ENCODE results near the gene SLC35A1.

The SLC35A1 gene

DNA sequence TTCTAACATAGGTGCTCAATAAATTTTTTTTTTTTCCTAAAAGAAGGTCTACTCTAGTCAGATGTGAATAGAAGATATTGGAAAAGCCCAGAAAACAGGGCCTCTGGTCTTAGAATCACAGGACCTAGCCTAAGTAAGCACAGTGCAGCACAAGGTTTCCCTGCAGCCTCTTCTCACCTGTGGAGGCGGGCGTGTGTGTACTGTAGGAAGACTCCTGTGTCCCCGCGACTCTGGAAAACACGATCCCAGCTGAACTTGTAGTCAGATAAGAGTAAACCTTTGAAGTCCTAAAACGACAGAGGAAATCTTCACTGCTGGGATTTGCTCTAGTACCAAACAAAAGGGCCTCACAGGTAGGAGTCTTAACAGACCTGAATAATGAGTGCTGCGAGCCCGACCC is 45.7 kb downstream of the SLC35A1 start:
- Histone ChIP-seq H3K27ac (ENCODE audit: extremely low read depth, low read depth, low read length) (no peak overlapping the region), H3K9me3 (ENCODE audit: control insufficient read depth, insufficient read depth, low read depth, low read length) (no peaks in the 10 kb centered on the region), H3K4me3 (ENCODE audit: low read depth, low read length) (no peak overlapping the region), H3K36me3 (ENCODE audit: control insufficient read depth in 2 of 2, insufficient read depth in 1 of 2, low read length in 2 of 2) (peaks cover 40 to 83% of the 10 kb centered on the region in 2 experiments), H3K4me1 (ENCODE audit: control insufficient read depth, insufficient read depth, low read length) (no peaks in the 10 kb centered on the region)
- ChIA-PET POLR2A (no interaction called here), CTCF (no interaction called here)
- TF ChIP-seq ZBTB7A (tag by site-specific recombination; IDR thresholded peaks at IDR 0.05; ENCODE audit: low read depth) (no peak), ZNF274 (IDR thresholded peaks at IDR 0.05; ENCODE audit: low read length) (no peak), ZNF274 (tag by site-specific recombination; IDR thresholded peaks at IDR 0.05; ENCODE audit: borderline replicate concordance) (no peak), OSR2 (tag by site-specific recombination; IDR thresholded peaks at IDR 0.05) (no peak), ZNF785 (tag by site-specific recombination; IDR thresholded peaks at IDR 0.05) (no peak), ZNF157 (tag by site-specific recombination; IDR thresholded peaks at IDR 0.05) (no peak)

DNA sequence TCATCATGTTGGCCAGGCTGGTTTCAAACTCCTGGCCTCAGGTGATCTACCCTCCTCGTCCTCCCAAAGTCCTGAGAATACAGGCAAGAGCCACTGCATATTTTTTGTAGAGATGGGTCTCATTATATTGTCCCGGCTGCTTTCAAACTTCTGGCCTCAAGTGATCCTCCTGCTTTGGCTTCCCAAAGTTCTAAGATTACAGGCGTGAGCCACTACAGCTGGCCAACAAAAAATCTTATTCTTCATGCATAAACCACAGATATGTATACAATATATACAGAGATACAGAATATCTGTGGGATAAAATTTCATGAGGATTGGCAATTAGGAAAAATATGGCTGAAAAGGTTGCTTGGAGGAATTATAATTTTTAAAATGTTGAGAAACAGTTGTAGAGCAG is 49.9 kb downstream of the SLC35A1 start:
- ChIA-PET CTCF (interaction anchor here (0.6 kb wide), 1 partner anchor 32 kb away, joined by 6 read pairs; no protein-coding TSS in a partner anchor), POLR2A (interaction anchor here (0.7 kb wide), 1 partner anchor 20 kb away, joined by 4 read pairs; no protein-coding TSS in a partner anchor)
- H3K4me3 ChIP-seq (ENCODE audit: low read depth, low read length) = no peak overlapping the region
- no peaks in the 10 kb centered on the region for H3K4me1 ChIP-seq (ENCODE audit: control insufficient read depth, insufficient read depth, low read length)
- H3K27ac ChIP-seq (ENCODE audit: extremely low read depth, low read depth, low read length) = no peak overlapping the region
- H3K9me3 ChIP-seq (ENCODE audit: control insufficient read depth, insufficient read depth, low read depth, low read length) = no peaks in the 10 kb centered on the region
- TF ChIP-seq, protein P1, sequence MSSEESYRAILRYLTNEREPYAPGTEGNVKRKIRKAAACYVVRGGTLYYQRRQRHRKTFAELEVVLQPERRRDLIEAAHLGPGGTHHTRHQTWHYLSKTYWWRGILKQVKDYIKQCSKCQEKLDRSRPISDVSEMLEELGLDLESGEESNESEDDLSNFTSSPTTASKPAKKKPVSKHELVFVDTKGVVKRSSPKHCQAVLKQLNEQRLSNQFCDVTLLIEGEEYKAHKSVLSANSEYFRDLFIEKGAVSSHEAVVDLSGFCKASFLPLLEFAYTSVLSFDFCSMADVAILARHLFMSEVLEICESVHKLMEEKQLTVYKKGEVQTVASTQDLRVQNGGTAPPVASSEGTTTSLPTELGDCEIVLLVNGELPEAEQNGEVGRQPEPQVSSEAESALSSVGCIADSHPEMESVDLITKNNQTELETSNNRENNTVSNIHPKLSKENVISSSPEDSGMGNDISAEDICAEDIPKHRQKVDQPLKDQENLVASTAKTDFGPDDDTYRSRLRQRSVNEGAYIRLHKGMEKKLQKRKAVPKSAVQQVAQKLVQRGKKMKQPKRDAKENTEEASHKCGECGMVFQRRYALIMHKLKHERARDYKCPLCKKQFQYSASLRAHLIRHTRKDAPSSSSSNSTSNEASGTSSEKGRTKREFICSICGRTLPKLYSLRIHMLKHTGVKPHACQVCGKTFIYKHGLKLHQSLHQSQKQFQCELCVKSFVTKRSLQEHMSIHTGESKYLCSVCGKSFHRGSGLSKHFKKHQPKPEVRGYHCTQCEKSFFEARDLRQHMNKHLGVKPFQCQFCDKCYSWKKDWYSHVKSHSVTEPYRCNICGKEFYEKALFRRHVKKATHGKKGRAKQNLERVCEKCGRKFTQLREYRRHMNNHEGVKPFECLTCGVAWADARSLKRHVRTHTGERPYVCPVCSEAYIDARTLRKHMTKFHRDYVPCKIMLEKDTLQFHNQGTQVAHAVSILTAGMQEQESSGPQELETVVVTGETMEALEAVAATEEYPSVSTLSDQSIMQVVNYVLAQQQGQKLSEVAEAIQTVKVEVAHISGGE (tag by site-specific recombination; conservative IDR thresholded peaks at IDR 0.05; ENCODE audit: low read depth) = no peak
- TF ChIP-seq ZBTB48 (tag by site-specific recombination; IDR thresholded peaks at IDR 0.05) (no peak), ZNF394 (tag by site-specific recombination; IDR thresholded peaks at IDR 0.05; ENCODE audit: borderline replicate concordance) (no peak), ZNF645 (tag by site-specific recombination; IDR thresholded peaks at IDR 0.05) (no peak), GLIS2 (tag by site-specific recombination; IDR thresholded peaks at IDR 0.05) (no peak), ZNF132 (tag by site-specific recombination; IDR thresholded peaks at IDR 0.05; ENCODE audit: borderline replicate concordance) (no peak), ZNF555 (tag by site-specific recombination; conservative IDR thresholded peaks at IDR 0.05) (no peak), ELK4 (IDR thresholded peaks at IDR 0.05; ENCODE audit: borderline replicate concordance, low read depth, low read length) (no peak), ZBTB1 (tag by site-specific recombination; IDR thresholded peaks at IDR 0.05) (no peak), ZNF48 (tag by site-specific recombination; IDR thresholded peaks at IDR 0.05) (no peak), KLF17 (tag by site-specific recombination; IDR thresholded peaks at IDR 0.05) (no peak), ZNF404 (tag by site-specific recombination; IDR thresholded peaks at IDR 0.05) (no peak)
- TF ChIP-seq, protein P2, sequence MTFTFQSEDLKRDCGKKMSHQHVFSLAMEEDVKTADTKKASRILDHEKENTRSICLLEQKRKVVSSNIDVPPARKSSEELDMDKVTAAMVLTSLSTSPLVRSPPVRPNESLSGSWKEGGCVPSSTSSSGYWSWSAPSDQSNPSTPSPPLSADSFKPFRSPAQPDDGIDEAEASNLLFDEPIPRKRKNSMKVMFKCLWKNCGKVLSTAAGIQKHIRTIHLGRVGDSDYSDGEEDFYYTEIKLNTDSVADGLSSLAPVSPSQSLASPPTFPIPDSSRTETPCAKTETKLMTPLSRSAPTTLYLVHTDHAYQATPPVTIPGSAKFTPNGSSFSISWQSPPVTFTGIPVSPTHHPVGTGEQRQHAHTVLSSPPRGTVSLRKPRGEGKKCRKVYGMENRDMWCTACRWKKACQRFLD (tag by site-specific recombination; IDR thresholded peaks at IDR 0.05) = no peak
- TF ChIP-seq, protein P3, sequence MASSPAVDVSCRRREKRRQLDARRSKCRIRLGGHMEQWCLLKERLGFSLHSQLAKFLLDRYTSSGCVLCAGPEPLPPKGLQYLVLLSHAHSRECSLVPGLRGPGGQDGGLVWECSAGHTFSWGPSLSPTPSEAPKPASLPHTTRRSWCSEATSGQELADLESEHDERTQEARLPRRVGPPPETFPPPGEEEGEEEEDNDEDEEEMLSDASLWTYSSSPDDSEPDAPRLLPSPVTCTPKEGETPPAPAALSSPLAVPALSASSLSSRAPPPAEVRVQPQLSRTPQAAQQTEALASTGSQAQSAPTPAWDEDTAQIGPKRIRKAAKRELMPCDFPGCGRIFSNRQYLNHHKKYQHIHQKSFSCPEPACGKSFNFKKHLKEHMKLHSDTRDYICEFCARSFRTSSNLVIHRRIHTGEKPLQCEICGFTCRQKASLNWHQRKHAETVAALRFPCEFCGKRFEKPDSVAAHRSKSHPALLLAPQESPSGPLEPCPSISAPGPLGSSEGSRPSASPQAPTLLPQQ (tag by site-specific recombination; IDR thresholded peaks at IDR 0.05) = no peak
- TF ChIP-seq, protein P4, sequence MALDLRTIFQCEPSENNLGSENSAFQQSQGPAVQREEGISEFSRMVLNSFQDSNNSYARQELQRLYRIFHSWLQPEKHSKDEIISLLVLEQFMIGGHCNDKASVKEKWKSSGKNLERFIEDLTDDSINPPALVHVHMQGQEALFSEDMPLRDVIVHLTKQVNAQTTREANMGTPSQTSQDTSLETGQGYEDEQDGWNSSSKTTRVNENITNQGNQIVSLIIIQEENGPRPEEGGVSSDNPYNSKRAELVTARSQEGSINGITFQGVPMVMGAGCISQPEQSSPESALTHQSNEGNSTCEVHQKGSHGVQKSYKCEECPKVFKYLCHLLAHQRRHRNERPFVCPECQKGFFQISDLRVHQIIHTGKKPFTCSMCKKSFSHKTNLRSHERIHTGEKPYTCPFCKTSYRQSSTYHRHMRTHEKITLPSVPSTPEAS (tag by site-specific recombination; IDR thresholded peaks at IDR 0.05) = no peak
- peaks cover 10 to 65% of the 10 kb centered on the region in 2 experiments for H3K36me3 ChIP-seq (ENCODE audit: control insufficient read depth in 2 of 2, insufficient read depth in 1 of 2, low read length in 2 of 2)
